OCI-LY7 (cell line): ENCODE data around the gene PTRHD1. TPM values are rescaled to one million over a fixed set of nuclear protein-coding genes. Genes with fewer than 3 reads are reported as not detected.

ENCODE experiments used
- BruUV-seq: library from RNA; stranded (reverse); fragments of 400-500 nt; replicated peaks from 2 replicates; lab custom pipeline; 2021; lab: Mats Ljungman, UMichigan
- CTCF ChIA-PET: fragments of 300-600 bp; sonication (Branson Sonifier 250); formaldehyde crosslinking; loops from one replicate; lab custom pipeline; 2022; ENCODE audit warnings: antibody characterized with exemption; ENCODE audit not compliant: unreplicated experiment; lab: Charles Lee
- POLR2A ChIA-PET: fragments of 300-600 bp; sonication (Branson Sonifier 250); formaldehyde crosslinking; loops from one replicate; lab custom pipeline; 2022; ENCODE audit warnings: antibody characterized with exemption; lab: Charles Lee
- DNase-seq: peaks from one replicate; pipeline ENCODE4 v3.0.0-alpha.2; 2015; ENCODE audit warnings: low spot score
- H2AFZ ChIP-seq: fragments of 200-600 bp; sonication (generic), shearing (Covaris generic); 2 replicates; pipeline ENCODE4 v1.6.1; 2014; ENCODE audit warnings: mild to moderate bottlenecking, antibody characterized with exemption, low read length, moderate library complexity
- H3K27ac ChIP-seq: fragments of 200-600 bp; sonication (generic); 2 replicates; pipeline ENCODE4 v1.5.1; 2014; ENCODE audit warnings: mixed run types, low read depth, mild to moderate bottlenecking, moderate library complexity, low read length, inconsistent platforms; ENCODE audit not compliant: poor library complexity, severe bottlenecking
- H3K36me3 ChIP-seq: fragments of 200-600 bp; sonication (generic); 2 replicates; pipeline ENCODE4 v1.6.1; 2014; ENCODE audit warnings: mild to moderate bottlenecking, antibody characterized with exemption, low read length, moderate library complexity, mixed read lengths; ENCODE audit not compliant: insufficient read depth
- H3K4me1 ChIP-seq: fragments of 200-600 bp; sonication (generic); 2 replicates; pipeline ENCODE4 v1.5.1; 2014; ENCODE audit warnings: mild to moderate bottlenecking, low read length; ENCODE audit not compliant: insufficient read depth, poor library complexity, severe bottlenecking
- H3K4me2 ChIP-seq: fragments of 200-600 bp; sonication (generic); 2 replicates; pipeline ENCODE4 v1.6.1; 2014; ENCODE audit warnings: mild to moderate bottlenecking, low read length
- H3K4me3 ChIP-seq: fragments of 200-600 bp; sonication (generic); 2 replicates; pipeline ENCODE4 v1.5.1; 2014; ENCODE audit warnings: mild to moderate bottlenecking, low read depth, low read length; ENCODE audit not compliant: poor library complexity, severe bottlenecking
- H3K79me2 ChIP-seq: fragments of 200-600 bp; sonication (generic); 2 replicates; pipeline ENCODE4 v1.6.1; 2016; ENCODE audit warnings: low read depth, mild to moderate bottlenecking, low read length, moderate library complexity, mixed read lengths; ENCODE audit not compliant: insufficient read depth
- H3K9me2 ChIP-seq: fragments of 200-600 bp; sonication (generic); 2 replicates; pipeline ENCODE4 v1.6.1; 2016; ENCODE audit warnings: mild to moderate bottlenecking, low read length, mixed read lengths; ENCODE audit not compliant: insufficient read depth
- H3K9me3 ChIP-seq: fragments of 200-600 bp; sonication (generic); 2 replicates; pipeline ENCODE4 v1.6.1; 2014; ENCODE audit warnings: mild to moderate bottlenecking, mixed run types, low read length, mixed read lengths
- H4K20me1 ChIP-seq: fragments of 200-600 bp; sonication (generic); 2 replicates; pipeline ENCODE4 v1.6.1; 2014; ENCODE audit warnings: mild to moderate bottlenecking, antibody characterized with exemption, low read length, moderate library complexity, mixed read lengths; ENCODE audit not compliant: insufficient read depth
- CTCF ChIP-seq: fragments of 200-600 bp; sonication (generic); conservative IDR thresholded peaks from 2 replicates; pipeline ENCODE4 v1.5.1; 2014; ENCODE audit warnings: mild to moderate bottlenecking, antibody characterized with exemption, low read length, moderate library complexity, mixed read lengths
- EZH2phosphoT487 ChIP-seq: fragments of 200-600 bp; sonication (generic); IDR thresholded peaks from 2 replicates; pipeline ENCODE4 v1.6.1; 2018; ENCODE audit warnings: low read depth, borderline replicate concordance, mild to moderate bottlenecking, mixed run types, antibody characterized with exemption, low read length, moderate library complexity, mixed read lengths
- intact Hi-C: fragments of 100-400 bp; cut with micrococcal nuclease; formaldehyde crosslinking; loops from one replicate; pipeline ENCODE4 v1.10.0; 2022; ENCODE audit not compliant: unreplicated experiment
- total RNA-seq, 2 experiments: library from RNA; depleted of rRNA in 1 of 2; stranded (reverse); fragments of >200 nt in 1 of 2; shearing (Covaris generic) in 1 of 2; gene quantifications; 2 replicates each; pipeline ENCODE4 v1.2.3, GENCODE V29; 2014 to 2022

The PTRHD1 gene
- total RNA-seq, 2 experiments from 2014 or later: 43.9 to 55.0 TPM

GRCh38 chr2:24840962-24841945 is 48.1 kb upstream of the PTRHD1 start:
- DNase-seq: no peak
- no peaks in the 10 kb centered on the region for H3K4me1 ChIP-seq
- no peak overlapping the region for H3K27ac ChIP-seq
- BruUV-seq: no TSS peak
- no peak overlapping the region for H2AFZ ChIP-seq
- peaks cover 32% of the 10 kb centered on the region for H3K36me3 ChIP-seq
- H3K9me2 ChIP-seq: no peaks in the 10 kb centered on the region
- TF ChIP-seq EZH2phosphoT487: no peak
- TF ChIP-seq CTCF: no peak
- no peak overlapping the region for H3K4me3 ChIP-seq
- H3K79me2 ChIP-seq: no peaks in the 10 kb centered on the region
- ChIA-PET CTCF (no interaction called here), POLR2A (no interaction called here)
- H3K4me2 ChIP-seq: no peak overlapping the region
- intact Hi-C loops: no loop called here
- no peaks in the 10 kb centered on the region for H4K20me1 ChIP-seq
- no peaks in the 10 kb centered on the region for H3K9me3 ChIP-seq

DNA sequence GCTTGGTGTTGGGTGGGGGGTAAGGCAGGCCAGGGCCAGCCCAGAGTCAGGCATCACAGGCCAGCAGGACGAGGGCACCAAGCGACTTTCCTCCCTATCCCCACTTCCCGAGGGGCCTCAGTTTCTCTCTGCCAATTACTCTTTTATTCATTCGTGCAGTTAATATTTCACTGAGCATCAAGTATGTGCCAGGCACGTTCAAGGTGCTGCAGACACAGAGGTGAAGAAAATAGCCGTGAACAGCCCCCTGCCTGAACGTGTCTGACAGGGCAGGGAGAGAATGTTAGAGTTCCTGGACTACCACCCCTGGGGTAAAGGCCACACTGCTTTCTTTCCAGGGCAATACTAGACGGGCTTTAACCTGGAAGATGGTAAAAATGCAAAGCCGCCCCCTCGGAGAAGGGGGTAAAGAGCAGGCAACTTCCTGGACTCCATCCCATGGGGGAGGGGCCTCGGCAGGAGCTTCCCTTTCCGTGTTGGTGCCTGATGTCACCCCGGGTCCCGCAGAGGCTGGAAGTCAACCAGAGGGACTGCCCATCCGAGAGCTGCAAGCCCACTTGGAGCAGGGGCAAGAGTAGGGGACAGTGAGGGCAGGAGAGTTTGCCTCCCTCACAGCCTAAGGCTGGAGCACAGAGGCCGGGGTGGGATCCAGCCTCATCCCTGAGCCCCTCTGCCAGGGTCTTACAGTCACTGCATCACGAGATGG is 47.1 kb upstream of the PTRHD1 start:
- H2AFZ ChIP-seq: no peak overlapping the region
- peaks cover 30% of the 10 kb centered on the region for H3K36me3 ChIP-seq
- no peaks in the 10 kb centered on the region for H3K4me1 ChIP-seq
- no peaks in the 10 kb centered on the region for H3K9me3 ChIP-seq
- no peak overlapping the region for H3K27ac ChIP-seq
- H3K4me3 ChIP-seq: no peak overlapping the region
- no peak overlapping the region for H3K4me2 ChIP-seq
- ChIA-PET CTCF (no interaction called here), POLR2A (no interaction called here)
- TF ChIP-seq EZH2phosphoT487 (no peak), CTCF (no peak)
- no TSS peak for BruUV-seq
- no peaks in the 10 kb centered on the region for H3K79me2 ChIP-seq
- H4K20me1 ChIP-seq: no peaks in the 10 kb centered on the region
- intact Hi-C loops: no loop called here
- DNase-seq: no peak
- H3K9me2 ChIP-seq: no peaks in the 10 kb centered on the region
